ENCODE measurements around the gene DNTT.

The DNTT gene

DNA sequence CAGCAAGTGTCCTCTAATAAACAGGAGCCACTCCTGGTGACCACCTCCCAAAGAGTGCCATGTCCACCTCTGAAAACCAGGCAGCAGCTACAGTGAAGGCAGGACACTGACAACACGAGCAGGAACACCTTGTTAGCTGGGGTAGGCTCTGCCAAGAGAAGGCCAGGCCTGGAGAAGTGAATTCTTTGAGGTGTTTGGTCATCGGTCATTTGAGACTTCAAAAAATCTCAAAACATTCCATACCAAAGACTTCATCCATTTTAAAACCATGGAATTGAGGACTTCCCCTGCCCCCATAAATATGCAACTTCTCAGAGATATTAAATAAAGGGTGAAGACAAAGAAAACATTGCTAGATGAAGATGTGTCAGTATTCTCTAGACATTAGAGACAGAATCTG, 82.9 kb downstream of the DNTT start:
- no peak for DNase-seq

DNA sequence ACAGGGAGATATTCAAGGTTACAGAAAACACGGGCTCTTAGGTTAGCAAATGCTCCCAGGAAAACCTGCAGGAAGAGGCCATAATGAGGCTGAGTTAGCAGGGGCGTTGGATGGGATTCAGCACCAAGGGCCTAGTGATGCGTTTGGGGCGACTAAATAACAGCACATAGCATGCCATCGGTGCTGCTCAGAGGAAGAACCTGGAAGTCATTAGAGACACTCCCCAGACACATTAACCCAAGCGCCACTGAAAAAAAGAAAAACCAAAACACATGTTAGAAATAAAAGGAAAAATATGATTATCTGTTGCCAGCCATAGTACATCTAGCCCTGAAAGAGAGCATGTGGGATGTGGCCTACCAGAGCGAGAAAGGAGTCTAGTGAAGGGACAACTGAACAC, 83.4 kb downstream of the DNTT start:
- DNase-seq = no peak
